RWPE2 (cell line): ENCODE results near the gene SMIM36.
"Not testable (repeated sequence)": the region's sequence is repeated elsewhere in the genome, so short reads cannot be mapped to it uniquely, and the experiment has no call there.

Source experiments
- ATAC-seq: fragments of 200-7000 bp; cut with Tn5 transposase; 3 replicates; pipeline ENCODE4 v1.9.1; 2021; ENCODE audit warnings: low read depth
- DNase-seq: peaks from one replicate; pipeline ENCODE4 v3.0.0-alpha.2; 2020; ENCODE audit warnings: low spot score
- H3K27ac ChIP-seq: fragments of 450-650 bp; 2 replicates; pipeline ENCODE4 v1.5.1; 2017; ENCODE audit warnings: mild to moderate bottlenecking; ENCODE audit not compliant: poor library complexity, severe bottlenecking
- H3K27me3 ChIP-seq: fragments of 250-450 bp; sonication (Bioruptor Pico); 2 replicates; pipeline ENCODE4 v1.5.1; 2021; ENCODE audit warnings: mild to moderate bottlenecking, moderate library complexity; ENCODE audit not compliant: insufficient read depth, poor library complexity, severe bottlenecking
- H3K36me3 ChIP-seq: fragments of 250-450 bp; sonication (Bioruptor Pico); 2 replicates; pipeline ENCODE4 v1.5.1; 2020; ENCODE audit warnings: low read depth, mild to moderate bottlenecking, moderate library complexity
- H3K4me1 ChIP-seq: fragments of 250-450 bp; sonication (Bioruptor Pico); 2 replicates; pipeline ENCODE4 v1.5.1; 2021; ENCODE audit warnings: mild to moderate bottlenecking, moderate library complexity; ENCODE audit not compliant: insufficient read depth, poor library complexity, severe bottlenecking
- H3K4me3 ChIP-seq: fragments of 250-450 bp; sonication (Bioruptor Pico); 2 replicates; pipeline ENCODE4 v1.5.1; 2021; ENCODE audit warnings: mild to moderate bottlenecking, moderate library complexity; ENCODE audit not compliant: severe bottlenecking
- H3K9me3 ChIP-seq: fragments of 250-450 bp; sonication (Bioruptor Pico); 2 replicates; pipeline ENCODE4 v1.5.1; 2021; ENCODE audit warnings: mild to moderate bottlenecking, moderate library complexity; ENCODE audit not compliant: severe bottlenecking
- TF ChIP-seq, protein P1 (sequence below): fragments of 450-650 bp; IDR thresholded peaks from one replicate; pipeline ENCODE4 v1.5.1; 2017; ENCODE audit warnings: mild to moderate bottlenecking, moderate library complexity; ENCODE audit not compliant: poor library complexity, severe bottlenecking

Gene SMIM36

DNA sequence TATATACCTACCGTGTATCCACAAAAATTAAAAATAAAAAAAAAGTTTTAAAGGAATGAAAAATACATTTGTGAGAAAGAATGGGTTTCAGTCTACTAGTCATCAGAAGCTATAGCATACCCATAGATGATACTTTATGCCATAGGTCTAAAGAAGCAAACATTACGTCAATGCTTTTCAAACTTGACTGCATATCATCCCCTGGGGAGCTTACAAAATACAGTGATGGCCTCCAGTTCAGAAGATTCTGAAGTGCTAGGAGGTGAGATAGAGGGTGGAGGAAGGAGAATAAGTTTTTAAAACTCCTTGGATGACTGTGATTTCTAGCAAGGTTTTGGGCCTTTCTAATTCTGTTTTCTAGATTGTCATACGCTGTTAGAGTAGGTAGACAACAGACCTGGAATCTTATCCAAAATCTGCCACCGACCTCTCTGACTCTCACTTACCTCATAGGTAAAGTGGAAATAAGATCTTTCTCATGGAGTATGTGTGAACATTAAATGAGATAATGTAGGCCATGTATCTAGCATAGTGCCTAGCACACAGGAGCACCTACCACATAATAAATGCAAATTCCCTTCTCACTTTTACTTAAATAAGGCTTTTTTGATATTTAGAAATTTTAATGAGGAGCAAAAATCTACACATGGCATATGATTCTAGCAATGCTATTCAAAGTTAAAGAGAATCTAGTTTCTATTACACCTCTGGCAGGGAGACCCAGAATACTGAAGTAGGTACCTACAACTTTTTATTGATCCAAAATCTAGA lies 102.0 kb downstream of the SMIM36 start:
- TF ChIP-seq, protein P1, sequence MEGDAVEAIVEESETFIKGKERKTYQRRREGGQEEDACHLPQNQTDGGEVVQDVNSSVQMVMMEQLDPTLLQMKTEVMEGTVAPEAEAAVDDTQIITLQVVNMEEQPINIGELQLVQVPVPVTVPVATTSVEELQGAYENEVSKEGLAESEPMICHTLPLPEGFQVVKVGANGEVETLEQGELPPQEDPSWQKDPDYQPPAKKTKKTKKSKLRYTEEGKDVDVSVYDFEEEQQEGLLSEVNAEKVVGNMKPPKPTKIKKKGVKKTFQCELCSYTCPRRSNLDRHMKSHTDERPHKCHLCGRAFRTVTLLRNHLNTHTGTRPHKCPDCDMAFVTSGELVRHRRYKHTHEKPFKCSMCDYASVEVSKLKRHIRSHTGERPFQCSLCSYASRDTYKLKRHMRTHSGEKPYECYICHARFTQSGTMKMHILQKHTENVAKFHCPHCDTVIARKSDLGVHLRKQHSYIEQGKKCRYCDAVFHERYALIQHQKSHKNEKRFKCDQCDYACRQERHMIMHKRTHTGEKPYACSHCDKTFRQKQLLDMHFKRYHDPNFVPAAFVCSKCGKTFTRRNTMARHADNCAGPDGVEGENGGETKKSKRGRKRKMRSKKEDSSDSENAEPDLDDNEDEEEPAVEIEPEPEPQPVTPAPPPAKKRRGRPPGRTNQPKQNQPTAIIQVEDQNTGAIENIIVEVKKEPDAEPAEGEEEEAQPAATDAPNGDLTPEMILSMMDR: no peak
- H3K4me3 ChIP-seq: no peak overlapping the region
- no peak for ATAC-seq
- no peaks in the 10 kb centered on the region for H3K9me3 ChIP-seq
- H3K27me3 ChIP-seq: no peaks in the 10 kb centered on the region
- no peak for DNase-seq
- H3K27ac ChIP-seq: no peak overlapping the region
- no peaks in the 10 kb centered on the region for H3K4me1 ChIP-seq
- H3K36me3 ChIP-seq: peaks cover 85% of the 10 kb centered on the region

DNA sequence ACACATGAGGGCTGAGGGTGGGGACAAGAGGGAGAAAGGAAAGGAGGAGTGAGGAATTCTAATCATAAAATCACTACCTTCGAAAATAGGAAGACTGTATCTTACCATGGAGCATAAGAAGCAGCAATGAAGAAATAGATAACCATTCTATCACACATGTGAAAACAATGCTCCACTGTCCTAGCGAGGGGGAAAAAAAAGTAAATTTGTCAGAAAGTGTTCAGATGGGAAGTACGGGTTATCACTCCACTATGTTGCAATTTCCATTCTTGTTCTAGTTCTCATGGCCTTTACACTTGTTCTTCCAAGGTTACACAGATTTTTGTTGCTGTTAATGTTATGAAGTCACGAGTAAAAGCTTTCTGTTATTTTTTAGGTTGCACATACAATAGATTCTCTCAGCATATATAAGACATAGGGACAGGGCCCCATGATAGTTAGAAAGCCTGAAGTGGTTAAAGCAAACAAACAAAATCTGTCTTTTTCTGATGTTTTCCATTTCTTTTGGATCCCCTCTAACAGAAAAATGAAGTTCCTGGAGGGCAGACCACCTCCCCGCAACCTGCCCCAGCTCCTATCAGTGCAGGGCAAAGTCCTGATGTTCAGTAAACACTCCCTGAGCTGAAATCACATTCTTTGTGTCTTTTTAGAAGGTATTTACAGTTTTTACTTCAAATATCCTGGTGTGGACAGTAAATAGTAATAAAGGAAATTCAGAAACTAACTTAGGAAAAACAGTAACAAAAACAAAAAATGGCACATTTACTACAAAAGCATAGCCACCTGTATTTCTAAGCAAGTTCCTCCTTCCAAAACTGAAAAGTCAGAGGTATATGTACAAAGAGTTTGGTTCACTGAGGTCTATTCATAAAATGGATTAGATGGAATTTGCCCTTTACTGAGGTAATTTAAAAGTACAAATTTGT lies 103.3 kb downstream of the SMIM36 start:
- peaks cover 85% of the 10 kb centered on the region for H3K36me3 ChIP-seq
- DNase-seq: no peak
- no peak overlapping the region for H3K27ac ChIP-seq
- ATAC-seq: no peak
- H3K4me1 ChIP-seq: no peaks in the 10 kb centered on the region
- no peak overlapping the region for H3K4me3 ChIP-seq
- no peaks in the 10 kb centered on the region for H3K27me3 ChIP-seq
- no peaks in the 10 kb centered on the region for H3K9me3 ChIP-seq
- TF ChIP-seq, protein P1: no peak

DNA sequence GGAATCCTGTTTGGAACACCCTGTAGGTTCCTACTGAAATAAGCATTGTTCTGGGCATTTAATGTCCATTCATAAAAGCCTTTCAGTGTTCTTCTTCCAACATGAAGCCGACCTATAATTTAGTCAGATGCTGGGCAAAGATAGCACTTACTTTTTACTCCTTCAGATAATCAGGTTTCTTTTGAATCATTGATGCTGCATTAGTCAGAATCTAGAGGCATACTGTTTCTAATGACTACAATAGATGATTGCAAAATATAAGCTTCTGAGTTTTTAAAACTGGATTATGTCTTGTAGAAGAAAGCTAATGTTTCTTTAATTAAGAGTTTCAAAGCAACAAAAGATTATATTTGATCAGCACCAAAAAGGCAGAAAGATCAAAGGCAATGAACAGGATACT lies 105.7 kb downstream of the SMIM36 start:
- ATAC-seq (no peak), DNase-seq (no peak)
- Histone ChIP-seq H3K4me1 (no peaks in the 10 kb centered on the region), H3K36me3 (peaks cover 85% of the 10 kb centered on the region), H3K9me3 (no peaks in the 10 kb centered on the region), H3K27me3 (no peaks in the 10 kb centered on the region), H3K27ac (no peak overlapping the region), H3K4me3 (no peak overlapping the region)
- TF ChIP-seq, protein P1: no peak

DNA sequence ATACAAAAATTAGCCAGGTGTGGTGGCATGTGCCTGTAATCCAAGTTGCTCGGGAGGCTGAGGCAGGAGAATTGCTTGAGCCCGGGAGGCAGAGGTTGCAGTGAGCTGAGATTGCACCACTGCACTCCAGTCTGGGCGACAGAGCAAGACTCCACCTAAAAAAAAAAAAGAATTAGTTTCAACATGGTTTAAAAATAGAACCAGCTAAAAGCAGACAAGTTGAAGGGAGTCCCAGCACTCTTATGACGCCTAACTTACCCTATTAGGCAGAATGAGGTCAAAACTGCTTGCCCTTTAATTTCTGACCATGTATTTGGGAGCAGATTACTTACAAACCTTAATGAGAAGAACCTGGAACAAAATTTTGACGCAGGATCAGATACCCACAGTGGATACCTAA lies 107.1 kb downstream of the SMIM36 start:
- H3K4me3 ChIP-seq, ATAC-seq, H3K9me3 ChIP-seq, DNase-seq, H3K4me1 ChIP-seq, H3K27me3 ChIP-seq, H3K27ac ChIP-seq: not testable (repeated sequence)
- H3K36me3 ChIP-seq: peaks cover 83% of the 10 kb centered on the region

DNA sequence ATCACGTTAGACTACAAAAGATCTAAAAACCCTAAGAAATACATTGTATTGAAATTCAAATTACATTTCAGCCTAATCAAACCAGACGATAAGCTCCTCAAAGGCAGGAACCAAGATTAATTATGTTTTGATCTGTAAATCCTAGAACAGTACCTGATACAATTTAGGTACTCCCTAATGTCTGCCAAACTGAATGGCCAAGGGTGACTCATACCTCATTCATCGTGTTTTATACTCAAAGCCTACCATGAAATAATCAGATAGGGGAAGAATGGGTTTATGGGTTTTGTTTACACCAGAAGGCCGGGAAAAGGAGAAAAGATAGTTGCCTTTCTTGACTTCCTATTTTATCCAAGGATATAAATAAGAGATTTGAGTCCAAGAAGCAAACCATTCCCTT lies 108.9 kb downstream of the SMIM36 start:
- no peak overlapping the region for H3K4me3 ChIP-seq
- TF ChIP-seq, protein P1: no peak
- ATAC-seq (peak; percentile 66), DNase-seq (no peak)
- H3K4me1 ChIP-seq: no peaks in the 10 kb centered on the region
- no peaks in the 10 kb centered on the region for H3K27me3 ChIP-seq
- no peaks in the 10 kb centered on the region for H3K9me3 ChIP-seq
- no peak overlapping the region for H3K27ac ChIP-seq
- peaks cover 77% of the 10 kb centered on the region for H3K36me3 ChIP-seq
